ENCODE data around the gene FNDC1.

Gene FNDC1

GRCh38 chr6:159229651-159230051 is 60.5 kb downstream of the FNDC1 start:
- Histone ChIP-seq H3K9me3 (no peaks in the 10 kb centered on the region), H3K27ac (no peak overlapping the region), H3K27me3 (peaks cover 73% of the 10 kb centered on the region), H3K4me3 (ENCODE audit: low read depth in 1 of 2, low read length in 1 of 2) (no peak overlapping the region), H3K4me1 (ENCODE audit: control insufficient read depth in 1 of 2, insufficient read depth in 1 of 2, low read depth in 1 of 2, low read length in 1 of 2) (no peaks in the 10 kb centered on the region), H3K36me3 (no peaks in the 10 kb centered on the region)
- TF ChIP-seq, protein P1, sequence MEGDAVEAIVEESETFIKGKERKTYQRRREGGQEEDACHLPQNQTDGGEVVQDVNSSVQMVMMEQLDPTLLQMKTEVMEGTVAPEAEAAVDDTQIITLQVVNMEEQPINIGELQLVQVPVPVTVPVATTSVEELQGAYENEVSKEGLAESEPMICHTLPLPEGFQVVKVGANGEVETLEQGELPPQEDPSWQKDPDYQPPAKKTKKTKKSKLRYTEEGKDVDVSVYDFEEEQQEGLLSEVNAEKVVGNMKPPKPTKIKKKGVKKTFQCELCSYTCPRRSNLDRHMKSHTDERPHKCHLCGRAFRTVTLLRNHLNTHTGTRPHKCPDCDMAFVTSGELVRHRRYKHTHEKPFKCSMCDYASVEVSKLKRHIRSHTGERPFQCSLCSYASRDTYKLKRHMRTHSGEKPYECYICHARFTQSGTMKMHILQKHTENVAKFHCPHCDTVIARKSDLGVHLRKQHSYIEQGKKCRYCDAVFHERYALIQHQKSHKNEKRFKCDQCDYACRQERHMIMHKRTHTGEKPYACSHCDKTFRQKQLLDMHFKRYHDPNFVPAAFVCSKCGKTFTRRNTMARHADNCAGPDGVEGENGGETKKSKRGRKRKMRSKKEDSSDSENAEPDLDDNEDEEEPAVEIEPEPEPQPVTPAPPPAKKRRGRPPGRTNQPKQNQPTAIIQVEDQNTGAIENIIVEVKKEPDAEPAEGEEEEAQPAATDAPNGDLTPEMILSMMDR (IDR thresholded peaks at IDR 0.05) = no peak

DNA sequence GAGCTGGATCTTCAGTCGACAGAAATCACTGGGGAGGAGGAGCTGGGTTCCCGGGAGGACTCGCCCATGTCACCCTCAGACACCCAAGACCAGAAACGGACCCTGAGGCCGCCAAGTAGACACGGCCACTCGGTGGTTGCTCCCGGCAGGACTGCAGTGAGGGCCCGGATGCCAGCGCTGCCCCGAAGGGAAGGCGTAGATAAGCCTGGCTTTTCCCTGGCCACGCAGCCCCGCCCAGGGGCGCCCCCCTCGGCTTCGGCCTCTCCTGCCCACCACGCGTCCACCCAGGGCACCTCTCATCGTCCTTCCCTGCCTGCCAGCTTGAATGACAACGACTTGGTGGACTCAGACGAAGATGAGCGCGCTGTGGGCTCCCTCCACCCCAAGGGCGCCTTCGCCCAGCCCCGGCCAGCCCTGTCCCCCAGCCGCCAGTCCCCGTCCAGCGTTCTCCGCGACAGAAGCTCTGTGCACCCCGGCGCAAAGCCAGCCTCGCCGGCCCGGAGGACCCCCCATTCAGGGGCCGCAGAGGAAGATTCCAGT is 63.0 kb downstream of the FNDC1 start:
- TF ChIP-seq, protein P1 (IDR thresholded peaks at IDR 0.05) = no peak
- Histone ChIP-seq H3K27me3 (peaks cover 93% of the 10 kb centered on the region), H3K4me3 (ENCODE audit: low read depth in 1 of 2, low read length in 1 of 2) (no peak overlapping the region), H3K4me1 (ENCODE audit: control insufficient read depth in 1 of 2, insufficient read depth in 1 of 2, low read depth in 1 of 2, low read length in 1 of 2) (no peaks in the 10 kb centered on the region), H3K27ac (no peak overlapping the region), H3K9me3 (no peaks in the 10 kb centered on the region), H3K36me3 (no peaks in the 10 kb centered on the region)

DNA sequence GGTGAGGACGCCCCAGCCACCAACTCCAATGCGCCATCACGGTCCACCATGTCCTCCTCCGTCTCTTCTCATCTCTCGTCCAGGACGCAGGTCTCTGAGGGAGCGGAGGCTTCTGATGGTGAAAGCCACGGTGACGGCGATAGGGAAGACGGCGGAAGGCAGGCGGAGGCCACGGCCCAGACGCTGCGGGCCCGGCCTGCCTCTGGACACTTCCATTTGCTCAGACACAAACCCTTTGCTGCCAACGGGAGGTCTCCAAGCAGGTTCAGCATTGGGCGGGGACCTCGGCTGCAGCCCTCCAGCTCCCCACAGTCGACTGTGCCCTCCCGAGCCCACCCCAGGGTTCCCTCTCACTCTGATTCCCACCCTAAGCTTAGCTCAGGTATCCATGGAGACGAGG is 63.6 kb downstream of the FNDC1 start:
- TF ChIP-seq, protein P1 (IDR thresholded peaks at IDR 0.05) = no peak
- peaks cover 95% of the 10 kb centered on the region for H3K27me3 ChIP-seq
- no peaks in the 10 kb centered on the region for H3K9me3 ChIP-seq
- no peaks in the 10 kb centered on the region for H3K36me3 ChIP-seq
- H3K4me1 ChIP-seq (ENCODE audit: control insufficient read depth in 1 of 2, insufficient read depth in 1 of 2, low read depth in 1 of 2, low read length in 1 of 2) = no peaks in the 10 kb centered on the region
- no peak overlapping the region for H3K27ac ChIP-seq
- H3K4me3 ChIP-seq (ENCODE audit: low read depth in 1 of 2, low read length in 1 of 2) = no peak overlapping the region

GRCh38 chr6:159233365-159234101 is 64.3 kb downstream of the FNDC1 start:
- Histone ChIP-seq H3K27ac (no peak overlapping the region), H3K36me3 (no peaks in the 10 kb centered on the region), H3K27me3 (peaks cover 89% of the 10 kb centered on the region), H3K9me3 (no peaks in the 10 kb centered on the region), H3K4me1 (ENCODE audit: control insufficient read depth in 1 of 2, insufficient read depth in 1 of 2, low read depth in 1 of 2, low read length in 1 of 2) (no peaks in the 10 kb centered on the region), H3K4me3 (ENCODE audit: low read depth in 1 of 2, low read length in 1 of 2) (no peak overlapping the region)
- TF ChIP-seq, protein P1 (IDR thresholded peaks at IDR 0.05) = no peak

DNA sequence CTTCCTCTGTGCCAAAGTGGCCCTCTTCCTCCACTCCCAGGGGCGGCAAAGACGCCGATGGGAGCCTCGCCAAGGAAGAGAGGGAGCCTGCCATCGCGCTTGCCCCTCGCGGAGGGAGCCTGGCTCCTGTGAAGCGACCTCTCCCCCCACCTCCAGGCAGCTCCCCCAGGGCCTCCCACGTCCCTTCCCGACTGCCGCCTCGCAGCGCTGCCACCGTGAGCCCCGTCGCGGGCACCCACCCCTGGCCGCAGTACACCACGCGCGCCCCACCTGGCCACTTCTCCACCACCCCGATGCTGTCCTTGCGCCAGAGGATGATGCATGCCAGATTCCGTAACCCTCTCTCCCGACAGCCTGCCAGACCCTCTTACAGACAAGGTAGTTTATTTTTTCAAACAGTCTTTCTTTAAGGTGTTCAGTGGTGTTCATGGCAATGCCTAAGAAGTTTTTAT is 64.9 kb downstream of the FNDC1 start:
- TF ChIP-seq, protein P1 (IDR thresholded peaks at IDR 0.05) = no peak
- no peak overlapping the region for H3K27ac ChIP-seq

More for the DNA sequence above, 64.9 kb downstream of the FNDC1 start:
- Histone ChIP-seq H3K36me3 (no peaks in the 10 kb centered on the region), H3K4me3 (ENCODE audit: low read depth in 1 of 2, low read length in 1 of 2) (no peak overlapping the region), H3K27me3 (peaks cover 83% of the 10 kb centered on the region), H3K9me3 (no peaks in the 10 kb centered on the region), H3K4me1 (ENCODE audit: control insufficient read depth in 1 of 2, insufficient read depth in 1 of 2, low read depth in 1 of 2, low read length in 1 of 2) (no peaks in the 10 kb centered on the region)
